Right ventricle myocardium superior (tissue), 1 donor: ENCODE measurements around the gene NGF. TPM values are rescaled to one million over a fixed set of nuclear protein-coding genes. Genes with fewer than 3 reads are reported as not detected.

Source experiments
- ATAC-seq: fragments of 200-7000 bp; cut with Tn5 transposase; one replicate; pipeline ENCODE4 v1.9.1; 2020; ENCODE audit warnings: mild to moderate bottlenecking; ENCODE audit not compliant: poor library complexity
- DNase-seq: peaks from one replicate; pipeline ENCODE4 v3.0.0-alpha.2; 2020
- intact Hi-C: fragments of 100-400 bp; cut with DNase I; formaldehyde crosslinking; loops from one replicate; pipeline ENCODE4 v1.11.2; 2022
- total RNA-seq: library from RNA; stranded (reverse); fragmentation: NEBNext Ultra II Directional; extraction: Animal tissue kit (Norgen Biotek cat#: 25700); gene quantifications from one replicate; pipeline ENCODE4 v1.2.1, GENCODE V29; 2021
- donor health status: DM: no; HTN: yes; CAD: no; lungs with severe emphysema.

NGF gene
- total RNA-seq, 1 donor from 2014 or later, result 4.0 TPM

DNA sequence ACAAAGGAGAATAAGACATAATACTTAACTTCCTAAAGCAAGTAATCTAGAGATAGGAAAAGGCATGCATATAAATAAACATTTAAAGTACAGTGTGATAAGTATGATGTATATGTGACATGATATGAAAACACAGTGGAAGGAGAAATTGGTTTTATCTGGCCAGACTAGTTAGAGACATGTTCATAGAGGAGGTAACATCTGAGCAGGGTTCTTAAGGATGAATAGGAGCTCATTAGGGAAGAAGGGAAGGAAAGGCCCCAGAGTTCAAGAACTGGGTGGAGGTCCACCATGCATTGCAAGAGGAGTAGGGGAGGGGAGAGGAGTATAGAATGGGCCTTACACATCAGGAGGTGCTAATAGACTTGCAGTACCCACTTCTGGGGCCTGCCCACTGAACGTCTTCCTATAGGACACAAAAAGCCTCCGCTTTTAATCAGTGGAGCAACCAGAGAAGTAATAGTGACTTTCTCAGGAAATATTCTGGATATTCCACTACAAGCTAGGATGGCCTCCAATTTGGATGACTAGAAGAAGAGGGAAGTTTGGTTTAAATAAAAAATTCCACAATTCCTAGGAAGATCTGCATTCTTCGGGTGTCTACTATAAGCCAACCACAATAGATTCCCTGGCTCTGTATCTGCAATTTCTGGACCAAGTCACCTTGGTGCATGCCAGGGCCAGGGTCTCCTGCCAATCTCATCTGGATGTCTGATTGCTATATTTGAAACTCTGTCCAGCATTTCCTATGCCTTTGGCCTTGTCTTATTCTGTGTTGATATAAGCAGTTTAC lies 41.9 kb downstream of the NGF start:
- ATAC-seq, result no peak
- no peak for DNase-seq
- intact Hi-C loops, result no loop called here

DNA sequence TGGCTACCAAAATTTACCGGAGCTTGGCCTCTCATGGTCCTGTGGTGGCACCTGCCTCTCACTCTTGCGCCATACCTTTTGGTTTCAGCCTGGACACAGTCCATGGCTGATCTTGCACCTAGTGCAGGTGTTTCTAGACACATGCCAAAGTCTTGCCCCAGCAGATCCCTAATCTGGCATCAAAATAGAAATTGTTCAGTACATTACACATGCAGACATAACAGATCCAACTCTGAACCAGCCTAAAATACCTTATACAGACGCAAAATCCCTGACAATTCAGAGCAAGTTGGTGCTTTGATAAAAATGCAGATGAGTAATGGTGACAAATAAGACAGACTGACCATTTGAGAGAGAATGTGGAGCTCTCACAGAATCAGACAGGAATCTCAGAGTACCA lies 44.1 kb downstream of the NGF start:
- no peak for DNase-seq
- ATAC-seq, result no peak
- intact Hi-C loops, result no loop called here

DNA sequence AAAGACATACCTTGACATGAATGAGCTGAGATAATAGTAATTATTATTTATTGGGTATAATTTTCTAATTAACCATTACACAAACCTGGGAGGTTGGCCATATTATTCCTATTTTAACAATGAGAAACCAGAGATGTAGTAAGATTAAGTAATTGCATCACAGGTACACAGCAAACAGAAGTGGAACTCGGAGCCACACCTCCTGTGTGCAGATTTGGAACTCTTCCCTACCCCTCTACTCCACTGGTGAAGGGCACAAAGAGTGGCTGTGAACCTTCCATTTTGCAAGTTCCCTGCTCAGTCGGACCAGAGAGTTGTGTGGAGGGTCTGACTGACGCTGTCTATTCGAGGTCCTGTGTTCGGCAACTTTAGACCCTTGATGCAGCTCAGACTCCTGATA lies 45.0 kb downstream of the NGF start:
- intact Hi-C loops, result no loop called here
- no peak for ATAC-seq
- no peak for DNase-seq

DNA sequence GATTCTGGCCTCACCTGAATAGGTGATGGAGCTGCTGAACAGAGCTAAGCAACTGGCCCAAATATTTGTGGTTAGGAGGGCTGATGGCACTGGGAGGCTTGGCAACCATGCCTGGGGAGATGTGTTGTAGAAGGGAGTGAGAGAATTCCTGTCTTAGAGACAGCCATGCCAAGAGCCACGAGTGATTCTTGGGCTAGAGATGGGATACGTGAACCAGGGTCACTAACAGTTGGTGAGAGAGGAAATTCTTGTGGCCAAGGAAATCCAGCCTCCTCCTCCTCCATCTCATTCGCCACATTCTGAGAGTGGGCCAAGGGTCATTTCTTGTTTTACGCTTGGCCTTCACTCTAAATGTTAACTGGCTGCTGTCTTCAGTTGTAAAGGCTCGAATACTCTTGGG lies 46.3 kb downstream of the NGF start:
- intact Hi-C loops, result no loop called here
- ATAC-seq (no peak), DNase-seq (no peak)

DNA sequence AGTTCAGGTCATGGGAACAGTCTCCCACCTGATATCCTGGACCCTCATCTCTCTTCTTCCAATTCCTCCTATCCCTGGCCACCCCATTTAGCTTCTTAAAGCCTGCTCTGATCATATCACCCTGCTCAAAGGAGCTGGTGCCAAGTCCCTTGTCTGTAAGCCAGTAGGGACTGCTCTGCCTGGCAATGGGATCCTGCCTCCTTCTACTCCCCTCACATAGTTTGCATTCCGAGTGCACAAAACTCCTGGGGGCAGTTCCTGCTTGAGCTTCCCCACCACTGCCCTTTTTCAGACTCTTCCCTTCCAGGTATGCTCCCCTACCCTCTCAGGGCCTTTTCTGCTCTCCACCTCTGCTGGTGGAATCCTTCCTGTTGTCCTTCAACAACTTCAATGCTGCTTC lies 48.1 kb downstream of the NGF start:
- intact Hi-C loops, result no loop called here
- DNase-seq (no peak), ATAC-seq (no peak)

DNA sequence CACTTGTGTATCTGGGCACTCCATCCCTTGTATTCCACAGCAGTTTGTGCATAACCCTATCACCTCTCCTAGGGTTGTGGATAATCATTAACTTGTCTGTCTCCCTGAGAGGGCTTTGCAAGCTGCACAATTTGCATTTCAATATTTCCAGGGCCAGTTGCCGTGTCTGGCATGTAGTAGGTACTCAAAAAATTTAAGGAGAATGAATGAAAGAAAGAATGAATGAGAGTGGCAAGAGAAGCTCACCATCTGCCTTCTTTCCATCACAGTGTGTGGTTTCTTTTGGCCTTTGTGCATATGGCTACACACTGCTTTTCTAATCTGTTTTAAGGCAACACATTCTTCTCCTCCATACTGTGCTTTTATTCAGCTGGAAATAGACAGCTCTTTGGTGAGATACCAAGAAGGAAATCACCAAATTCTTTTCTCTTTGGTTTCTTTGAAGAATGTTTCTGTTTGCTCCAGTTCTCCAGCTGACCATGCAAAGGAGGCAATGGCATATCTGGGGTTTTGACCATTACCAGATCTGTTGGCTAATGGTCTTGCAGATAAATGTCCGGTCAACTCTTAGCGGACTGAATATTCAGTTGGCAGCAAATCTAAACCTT lies 49.4 kb downstream of the NGF start:
- intact Hi-C loops, result no loop called here
- ATAC-seq, result no peak

DNA sequence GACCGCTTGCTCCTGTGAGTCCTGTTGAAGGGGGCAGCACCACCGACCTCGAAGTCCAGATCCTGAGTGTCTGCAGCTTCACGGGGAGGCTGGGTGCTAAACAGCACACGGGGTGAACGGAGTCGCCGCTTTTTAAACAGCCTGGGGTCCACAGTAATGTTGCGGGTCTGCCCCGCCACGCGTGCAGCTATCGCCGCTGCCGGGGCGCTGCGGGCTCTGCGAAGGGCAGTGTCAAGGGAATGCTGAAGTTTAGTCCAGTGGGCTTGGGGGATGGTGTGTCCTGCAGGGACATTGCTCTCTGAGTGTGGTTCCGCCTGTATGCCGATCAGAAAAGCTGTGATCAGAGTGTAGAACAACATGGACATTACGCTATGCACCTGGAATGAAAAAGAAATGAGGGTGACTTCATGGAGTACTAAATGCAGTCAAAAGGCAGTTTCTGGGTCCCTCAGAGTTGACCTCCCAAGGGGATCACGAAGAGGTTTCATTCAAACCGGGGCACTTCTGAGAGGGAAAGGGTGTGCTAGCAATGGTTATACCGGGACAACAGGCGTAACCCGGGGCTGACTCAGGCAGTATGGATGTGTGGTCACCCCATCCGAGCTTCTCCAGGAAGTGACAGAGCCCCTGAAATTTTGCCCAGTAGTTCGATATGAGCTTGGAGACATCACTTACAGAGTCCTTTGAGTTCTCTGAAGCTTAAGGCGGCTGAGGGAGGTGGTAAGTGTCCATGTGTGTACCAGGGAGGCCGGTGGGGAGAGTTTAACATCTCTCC lies 51.4 kb downstream of the NGF start:
- intact Hi-C loops, result no loop called here
- DNase-seq, result no peak
- no peak for ATAC-seq

More for the DNA sequence above, 49.4 kb downstream of the NGF start:
- DNase-seq, result no peak

DNA sequence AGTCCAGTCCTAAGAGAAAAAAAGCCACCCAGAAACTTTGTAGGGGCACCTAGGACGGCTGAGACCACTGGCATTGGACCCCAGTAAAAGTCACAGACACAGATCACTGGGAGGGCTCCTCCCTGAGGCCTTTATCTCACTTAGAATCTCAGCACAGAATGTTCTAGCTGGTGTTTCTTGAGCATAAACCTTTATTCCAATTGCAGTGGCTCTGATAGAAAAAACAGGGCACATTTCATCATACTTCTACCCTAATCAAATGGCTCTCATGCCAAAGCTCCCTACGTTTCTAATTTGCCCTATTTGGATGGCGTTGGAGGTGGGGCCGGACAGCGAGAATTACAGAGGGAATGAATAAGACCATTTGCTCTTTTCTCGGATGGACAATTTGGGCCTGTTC lies 53.8 kb downstream of the NGF start:
- intact Hi-C loops, result no loop called here
- DNase-seq, result peak; percentile 50
- peak; percentile 2 for ATAC-seq

DNA sequence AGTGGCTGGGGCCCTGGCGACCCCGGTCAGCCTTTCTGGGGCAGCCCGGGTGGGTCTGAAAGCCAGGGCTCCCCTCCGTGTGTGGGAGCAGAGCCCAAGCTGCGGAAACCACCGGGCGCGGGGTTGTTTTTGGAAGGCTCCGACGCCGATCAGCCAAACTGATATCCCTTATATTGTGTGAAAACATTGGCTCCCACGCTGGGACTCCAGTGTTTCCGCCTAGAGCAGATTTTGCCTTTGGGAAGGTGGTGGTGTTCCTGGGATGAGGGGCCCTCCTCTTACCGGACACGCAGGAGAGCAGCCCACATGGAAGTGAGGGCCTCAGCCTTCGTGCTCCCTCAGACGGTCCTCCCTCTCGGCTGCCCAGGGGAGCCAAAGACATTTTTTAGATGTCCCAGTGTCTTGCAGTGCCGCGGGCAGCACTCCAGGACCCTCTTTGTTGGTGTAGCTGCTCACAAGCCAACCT lies 54.3 kb downstream of the NGF start:
- DNase-seq (peak; percentile 56), ATAC-seq (peak; percentile 7)
- intact Hi-C loops, result no loop called here

DNA sequence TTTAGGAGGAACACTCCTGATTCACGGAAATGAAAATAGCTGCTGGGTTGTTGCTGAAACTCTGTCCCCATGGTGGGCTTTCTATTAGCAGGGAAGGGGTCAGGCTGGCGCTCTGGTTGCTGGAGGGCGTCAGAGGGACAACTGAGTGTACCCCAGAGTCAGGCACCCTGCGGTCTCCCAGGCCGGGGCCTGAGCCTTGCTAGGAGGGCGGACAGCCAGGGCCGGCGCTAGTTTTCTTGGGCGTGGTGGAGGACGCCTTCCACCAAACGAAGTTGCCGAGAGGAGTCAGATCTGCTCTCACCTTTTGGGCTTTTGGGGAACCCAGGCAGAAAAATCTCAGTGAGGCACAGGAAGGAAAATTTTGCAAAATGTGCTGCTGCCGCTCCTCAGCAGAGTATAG lies 54.8 kb downstream of the NGF start:
- peak; percentile 61 for DNase-seq
- intact Hi-C loops, result no loop called here
- ATAC-seq, result peak; percentile 30

DNA sequence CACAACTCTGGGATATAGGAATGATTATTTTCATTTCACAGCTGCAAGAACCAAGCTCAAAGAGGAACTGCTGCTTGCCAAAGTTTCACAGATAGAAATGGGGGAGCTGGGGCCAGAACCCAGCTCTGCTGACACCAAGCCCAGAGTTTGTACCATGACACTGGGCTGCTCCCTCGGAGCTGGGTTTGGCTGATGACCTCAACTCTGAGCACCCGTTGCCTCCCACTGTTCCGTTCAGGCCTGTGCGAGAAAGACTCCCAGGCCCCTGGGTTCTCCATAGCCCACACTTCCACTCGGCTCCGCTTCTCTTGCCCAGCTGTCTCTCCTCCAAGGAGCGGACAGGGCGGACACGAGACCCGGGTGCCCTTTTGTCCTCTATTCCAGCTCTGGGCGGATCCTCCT lies 55.2 kb downstream of the NGF start:
- intact Hi-C loops, result no loop called here
- DNase-seq (peak; percentile 89), ATAC-seq (peak; percentile 93)

DNA sequence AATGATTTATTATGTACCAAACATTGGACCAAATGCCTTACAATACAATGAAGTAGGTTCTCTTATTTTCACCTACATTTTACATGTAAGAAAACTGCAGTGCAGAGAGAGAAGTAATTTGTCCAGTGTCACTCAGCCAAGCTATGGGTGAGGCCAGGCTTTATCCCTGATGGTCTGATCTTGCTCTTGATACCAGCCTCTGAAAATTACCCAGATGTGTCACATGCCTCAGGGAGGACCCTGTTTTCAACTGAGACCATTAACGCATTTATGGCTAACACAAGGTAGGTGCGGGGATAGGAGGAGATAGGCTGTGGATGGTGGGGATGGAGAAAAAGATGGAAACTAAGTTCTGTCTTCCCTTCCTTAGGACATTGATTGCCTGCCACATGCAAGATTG lies 56.9 kb downstream of the NGF start:
- ATAC-seq (no peak), DNase-seq (no peak)
- intact Hi-C loops, result no loop called here

DNA sequence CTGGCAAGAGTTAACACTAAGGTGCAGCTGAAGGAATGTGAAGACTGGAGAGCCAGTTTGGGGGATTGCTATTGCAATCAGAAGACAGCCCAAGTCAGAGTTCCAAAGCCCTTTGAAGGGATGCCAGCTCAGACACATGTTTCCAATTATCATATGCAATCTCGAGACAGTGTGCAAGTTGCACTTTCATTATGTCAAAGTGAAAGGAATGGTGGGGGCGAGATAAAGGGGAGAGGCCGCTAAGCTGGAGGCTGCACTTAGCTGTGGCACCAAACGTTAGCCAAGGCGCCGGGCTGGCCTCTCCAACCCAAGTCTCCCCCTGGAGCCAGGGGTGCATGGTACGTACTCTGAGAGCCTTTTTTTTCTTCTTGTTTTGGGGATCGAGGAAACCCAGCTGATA lies 58.0 kb downstream of the NGF start:
- DNase-seq, result peak; percentile 54
- intact Hi-C loops, result no loop called here
- no peak for ATAC-seq

DNA sequence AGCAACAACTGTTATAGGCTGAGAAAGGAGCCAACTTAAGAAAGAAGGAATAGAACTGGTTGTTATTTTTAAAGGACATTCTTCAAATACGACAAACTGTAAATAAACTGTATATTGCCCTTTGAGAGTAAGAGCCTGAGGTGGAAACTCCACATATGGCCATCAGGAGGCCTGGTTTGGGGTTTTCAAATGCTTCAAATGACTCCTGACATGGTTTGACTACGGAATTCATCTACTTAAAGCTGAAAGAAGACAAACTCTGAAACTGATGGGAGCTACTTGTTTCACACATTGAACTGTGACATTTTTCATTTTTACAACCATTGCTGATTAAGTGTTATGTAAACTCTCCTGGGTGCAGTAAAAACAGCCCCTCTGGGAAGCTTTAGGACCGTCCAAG lies 59.8 kb downstream of the NGF start:
- intact Hi-C loops, result loop anchor here (10.0 kb wide), 1 partner anchor 187 kb away; no protein-coding TSS in a partner anchor
- DNase-seq (no peak), ATAC-seq (no peak)

DNA sequence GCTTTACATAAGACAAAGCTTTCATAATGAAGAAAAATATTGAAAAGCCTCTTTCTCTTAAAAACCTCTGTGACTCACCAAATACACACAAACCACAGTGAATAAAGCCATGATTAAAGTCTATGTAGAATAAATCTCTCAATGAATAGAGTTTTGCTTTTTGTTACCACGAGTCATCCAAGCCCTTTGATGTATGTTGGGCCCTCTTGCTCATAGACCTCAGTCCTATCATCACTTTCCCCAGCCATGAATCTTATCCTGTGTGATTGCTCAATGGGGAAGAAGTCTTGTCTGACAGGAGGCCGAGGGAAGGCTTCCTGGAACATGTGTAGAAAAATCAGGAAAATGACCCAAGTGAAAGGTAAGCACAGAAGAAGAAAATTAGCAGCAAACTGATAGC lies 60.8 kb downstream of the NGF start:
- no peak for DNase-seq
- ATAC-seq, result no peak
- intact Hi-C loops, result loop anchor here (10.0 kb wide), 1 partner anchor 188 kb away; no protein-coding TSS in a partner anchor

DNA sequence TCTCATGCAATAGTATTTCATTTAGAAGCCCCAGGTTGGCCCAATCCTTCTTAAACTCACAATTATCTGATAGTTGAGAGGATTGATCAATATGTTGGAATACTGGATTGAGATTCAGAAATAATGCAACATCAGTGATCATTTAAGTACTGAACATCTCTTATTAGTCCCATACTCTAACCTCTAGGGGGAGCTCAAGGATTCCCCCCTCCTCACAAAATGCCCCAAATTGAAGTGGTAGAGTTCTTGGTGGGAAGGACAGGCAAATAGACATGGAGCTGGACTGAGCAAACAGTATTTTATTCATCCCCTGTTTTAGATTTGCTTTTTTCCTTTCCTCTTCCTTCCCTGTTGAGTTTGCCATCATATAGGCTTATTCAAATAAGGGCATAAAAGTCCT lies 62.8 kb downstream of the NGF start:
- intact Hi-C loops, result loop anchor here (10.0 kb wide), 1 partner anchor 190 kb away; no protein-coding TSS in a partner anchor
- no peak for ATAC-seq

DNA sequence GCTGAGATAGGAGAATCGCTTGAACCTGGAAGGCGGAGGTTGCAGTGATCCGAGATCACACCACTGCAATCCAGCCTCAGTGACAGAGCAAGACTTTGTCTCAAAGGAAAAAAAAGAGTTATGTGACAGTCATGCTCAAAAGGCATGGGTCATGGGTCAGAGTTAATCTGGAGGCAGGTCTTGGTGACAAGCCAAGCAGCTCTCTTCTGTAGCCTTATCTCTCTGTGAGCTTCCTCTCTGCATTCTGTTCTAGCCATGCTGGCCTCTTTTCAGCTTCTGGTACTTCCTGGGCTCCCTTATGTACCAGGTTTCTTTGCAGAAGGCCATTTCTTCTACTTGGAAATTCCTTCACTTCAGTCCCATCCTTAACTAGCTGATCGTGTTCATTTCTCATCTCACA lies 63.6 kb downstream of the NGF start:
- intact Hi-C loops, result loop anchor here (10.0 kb wide), 1 partner anchor 190 kb away; no protein-coding TSS in a partner anchor
- ATAC-seq (peak; percentile 62), DNase-seq (no peak)

More for the DNA sequence above, 62.8 kb downstream of the NGF start:
- DNase-seq, result no peak

DNA sequence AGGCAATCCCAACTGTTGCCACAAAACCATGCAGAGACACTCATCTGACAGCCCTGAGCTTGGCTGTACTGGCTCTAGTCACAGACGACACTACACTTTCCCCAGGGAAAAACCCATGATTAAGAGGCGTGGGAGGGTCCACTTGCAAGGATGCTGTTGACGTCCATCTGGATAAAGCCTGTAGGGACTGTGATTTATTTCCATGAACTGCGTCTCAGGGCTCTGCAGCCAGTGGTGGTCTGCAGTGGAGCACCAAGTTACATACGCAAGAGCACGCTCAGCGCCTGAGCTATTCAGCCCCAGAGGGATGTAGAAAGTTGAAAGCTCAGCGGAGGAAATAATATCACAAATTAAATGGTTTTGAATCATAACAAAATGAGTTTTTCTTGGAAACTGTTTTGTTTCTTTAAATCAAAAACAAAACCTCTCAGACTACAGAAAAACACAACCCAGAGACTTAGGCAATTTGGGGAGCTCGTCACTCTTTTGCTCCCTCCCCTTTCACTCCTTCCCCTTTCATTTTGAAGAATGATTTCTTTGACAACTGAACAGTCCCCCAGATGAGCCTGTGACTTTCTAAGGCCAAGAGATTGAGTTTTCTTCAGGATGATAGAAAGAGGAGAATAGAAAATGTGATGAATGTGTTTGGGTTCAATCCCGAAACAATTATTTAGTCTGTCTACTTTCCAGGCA lies 71.2 kb downstream of the NGF start:
- DNase-seq (peak; percentile 64), ATAC-seq (peak; percentile 88)
- intact Hi-C loops, result loop anchor here (10.0 kb wide), 2 partner anchors 122 to 178 kb away; no protein-coding TSS in a partner anchor

DNA sequence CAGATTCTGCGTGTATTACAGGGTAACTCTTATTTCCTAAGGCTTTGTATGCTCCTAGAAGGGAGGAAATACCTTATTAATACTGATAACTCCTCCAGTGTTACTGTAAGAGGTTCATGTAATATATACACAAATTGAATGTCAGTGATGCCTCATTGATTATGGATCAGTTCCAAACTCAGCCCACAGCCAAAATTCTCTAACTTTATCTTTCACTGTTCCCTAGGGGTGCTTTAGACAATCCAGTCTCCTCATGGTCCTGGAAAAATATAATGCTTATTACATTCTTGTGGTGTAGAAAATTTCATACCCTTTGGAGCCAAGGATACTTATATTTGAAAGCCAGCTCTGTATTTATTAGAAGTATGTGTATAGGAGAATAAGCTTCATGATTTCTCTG lies 73.0 kb downstream of the NGF start:
- intact Hi-C loops, result loop anchor here (10.0 kb wide), 2 partner anchors 120 to 180 kb away; no protein-coding TSS in a partner anchor
- DNase-seq (no peak), ATAC-seq (no peak)
